CD1c-positive myeloid dendritic cell (primary cell): Measurements from ENCODE around the gene SP3.
A peak's percentile ranks its signal among the peaks of the same experiment; 100 is the strongest.

ENCODE experiments used
- DNase-seq: peaks from one replicate; pipeline ENCODE4 v3.0.0-alpha.2; 2016; ENCODE audit errors: extremely low spot score

The SP3 gene

DNA sequence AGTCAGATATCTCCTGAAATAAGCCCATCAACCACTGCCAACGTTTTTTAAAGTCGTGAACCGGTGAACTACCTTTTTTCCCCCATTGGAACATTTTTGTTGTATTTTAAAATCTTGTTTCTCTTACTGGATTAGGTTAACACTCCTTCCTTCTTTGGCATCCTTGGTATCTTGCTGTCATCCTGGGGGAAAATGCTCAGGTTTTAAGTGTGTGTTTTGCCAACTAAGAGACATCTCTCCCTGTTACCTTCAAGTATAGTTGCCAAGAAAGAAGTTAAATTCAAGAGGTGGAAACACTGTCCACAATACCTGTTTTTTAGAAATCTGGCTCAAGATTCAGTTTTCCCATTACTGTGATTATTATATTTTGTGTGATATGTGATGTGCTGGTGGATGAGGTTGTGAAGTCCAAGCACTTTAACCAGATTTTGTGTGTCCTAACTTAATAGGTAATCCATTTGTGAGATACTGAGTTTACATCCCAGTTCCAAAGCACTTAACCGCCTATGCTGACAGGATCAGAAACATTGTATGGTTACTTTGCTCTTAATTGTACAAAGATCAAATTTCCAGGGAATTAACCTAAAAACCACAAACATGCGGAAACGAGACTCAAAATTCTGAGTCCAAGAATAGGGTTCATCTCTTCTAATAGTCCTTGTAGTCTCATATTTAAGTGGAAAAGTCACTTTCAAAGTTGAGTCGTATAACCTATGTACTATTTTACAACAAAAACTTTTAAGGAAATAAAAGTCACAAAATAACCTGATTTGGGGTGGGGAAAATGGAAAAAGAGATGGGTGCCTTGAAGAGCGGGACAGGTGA, 1.3 kb upstream of the SP3 start:
- no peak for DNase-seq

DNA sequence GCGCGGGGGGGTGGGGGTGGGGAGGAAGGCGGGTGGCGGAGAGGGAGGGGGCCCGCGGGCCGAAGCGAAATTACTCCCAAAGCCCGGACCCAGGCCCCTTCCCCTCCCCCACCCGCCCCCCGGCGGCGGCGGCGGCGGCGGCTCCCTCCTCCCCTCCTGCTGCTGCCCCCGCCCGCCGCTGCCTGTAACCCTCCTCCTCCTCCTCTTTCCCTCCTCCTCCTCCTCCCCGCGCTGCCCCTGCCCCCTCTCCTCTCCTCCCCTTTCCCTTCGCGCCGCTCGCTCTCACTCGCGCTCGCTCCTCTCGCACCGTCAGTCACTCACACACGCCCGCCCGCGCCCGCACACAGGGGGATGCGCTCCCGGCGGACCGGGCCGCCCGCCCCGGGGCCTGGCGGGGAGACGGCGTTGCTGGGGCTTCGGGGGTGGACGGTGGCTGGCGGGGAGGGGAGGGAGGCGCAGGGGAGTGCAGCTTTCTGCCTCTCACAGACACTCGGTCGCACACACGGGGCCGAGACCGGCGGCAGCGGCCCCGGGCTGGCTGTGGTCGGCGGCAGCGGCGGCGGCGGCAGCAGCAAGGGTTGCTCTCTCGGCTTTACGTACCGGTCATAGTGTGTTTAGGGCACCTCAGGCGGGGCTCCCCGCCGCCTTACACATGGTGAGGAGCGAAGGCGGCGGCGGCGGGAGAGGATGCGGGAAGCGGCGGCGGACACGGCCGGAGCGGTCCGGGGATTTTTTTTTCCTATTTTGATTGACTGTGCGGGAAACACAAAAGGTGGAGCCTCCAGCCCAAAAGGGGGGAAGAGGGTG, 405 bp downstream of the SP3 start:
- DNase-seq, result peak; percentile 73

DNA sequence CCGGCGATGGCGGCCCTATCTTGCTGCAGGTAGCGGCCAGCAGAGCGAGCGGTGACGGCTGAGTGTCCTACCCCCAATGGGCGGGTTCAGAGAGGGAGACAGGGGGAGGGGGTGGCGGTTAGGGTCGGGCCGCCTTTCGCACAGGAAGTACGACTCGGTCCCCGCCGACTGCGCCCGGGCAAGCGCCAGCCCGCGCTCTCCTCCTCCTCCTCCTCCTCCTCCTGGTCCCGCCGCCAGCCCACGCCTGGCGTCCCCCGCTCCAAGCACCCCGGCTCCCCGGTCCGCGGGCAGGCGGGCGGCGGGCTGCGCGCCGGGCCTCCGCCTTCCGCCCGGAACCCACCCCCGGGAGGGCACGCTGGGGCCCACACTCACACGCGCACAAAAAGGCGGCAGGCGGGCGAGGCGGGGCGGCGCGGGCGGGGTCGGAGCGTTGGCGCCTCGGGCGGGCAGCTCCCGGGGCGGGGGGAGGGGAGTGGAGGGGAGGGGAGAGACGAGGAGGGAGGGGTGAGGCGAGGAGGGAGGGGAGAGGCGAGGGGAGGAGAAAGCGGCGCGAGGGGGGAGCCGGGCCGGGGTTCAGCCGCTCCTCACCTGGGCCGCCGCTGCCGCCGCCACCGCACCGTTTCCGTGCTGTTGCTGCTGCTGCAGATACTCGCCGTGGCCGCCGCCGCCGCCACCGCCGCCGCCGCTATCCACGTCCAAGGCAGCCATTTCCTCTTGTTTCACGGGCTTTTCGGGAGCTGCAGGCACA, 1.2 kb downstream of the SP3 start:
- DNase-seq, result peak; percentile 84

DNA sequence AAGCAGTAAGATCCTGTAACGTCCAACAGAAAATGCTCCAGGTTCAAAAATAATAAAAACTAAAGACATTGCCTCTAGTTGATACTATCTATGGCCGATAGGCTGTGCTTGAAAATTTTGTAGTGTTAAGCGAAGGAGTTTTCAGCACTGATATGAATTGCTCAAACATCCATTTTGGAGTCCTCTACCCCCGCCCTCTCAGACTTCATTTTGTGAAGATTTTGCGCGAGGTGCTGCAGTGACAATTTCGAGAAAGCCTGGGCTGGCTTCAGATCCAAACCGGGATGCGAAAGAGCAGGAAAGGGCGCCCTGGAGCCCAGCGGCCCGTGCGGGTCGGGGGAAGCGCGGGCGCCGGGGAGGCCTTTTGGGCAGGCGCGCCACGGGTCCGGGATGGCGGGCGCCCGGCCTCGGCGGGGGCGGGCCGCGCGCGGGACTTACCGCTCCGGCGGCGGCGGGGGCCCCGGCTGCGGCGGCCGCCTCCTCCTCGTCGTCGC, 1.8 kb downstream of the SP3 start:
- DNase-seq, result peak; percentile 88

DNA sequence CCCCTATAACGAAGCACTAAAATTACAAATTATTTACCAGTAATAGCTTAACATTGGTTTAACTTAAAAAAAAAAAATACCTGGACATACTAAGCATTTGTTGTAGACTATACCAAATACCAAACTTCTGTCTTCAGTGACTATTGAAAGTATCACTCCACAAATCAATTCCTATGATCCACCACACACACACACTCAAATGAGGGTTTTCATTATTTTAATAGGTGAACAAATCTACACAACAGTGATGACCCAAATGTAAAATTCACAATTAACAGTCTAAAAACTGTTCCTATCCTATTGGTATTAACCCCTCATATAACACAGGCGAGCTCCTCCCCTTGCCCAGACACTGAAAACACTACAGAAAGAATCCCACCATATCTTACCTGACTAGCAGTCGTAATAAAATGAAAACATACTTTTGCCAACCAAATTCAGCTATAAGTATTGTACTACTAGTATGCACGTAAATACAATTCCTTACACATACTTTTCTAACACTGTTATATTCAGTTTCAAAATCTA, 2.5 kb downstream of the SP3 start:
- no peak for DNase-seq

DNA sequence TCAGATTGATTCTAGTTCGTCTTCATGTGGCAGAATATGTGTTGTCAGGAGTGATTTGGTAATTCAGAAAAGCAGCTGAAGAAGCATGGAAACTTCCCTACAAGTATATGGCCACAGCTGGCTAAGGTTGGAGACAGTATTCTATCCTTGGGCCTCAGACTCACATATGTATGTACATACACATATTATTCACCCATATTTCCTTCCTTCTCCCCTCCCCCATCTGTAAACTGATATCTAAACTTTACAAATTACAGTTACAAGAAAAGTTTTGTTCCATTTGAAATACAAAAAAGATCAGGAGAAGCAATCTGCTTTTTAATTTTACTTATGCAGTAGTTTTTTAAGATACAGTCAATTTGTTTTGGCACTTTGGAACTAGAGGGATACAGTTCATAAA, 3.1 kb downstream of the SP3 start:
- peak; percentile 32 for DNase-seq

DNA sequence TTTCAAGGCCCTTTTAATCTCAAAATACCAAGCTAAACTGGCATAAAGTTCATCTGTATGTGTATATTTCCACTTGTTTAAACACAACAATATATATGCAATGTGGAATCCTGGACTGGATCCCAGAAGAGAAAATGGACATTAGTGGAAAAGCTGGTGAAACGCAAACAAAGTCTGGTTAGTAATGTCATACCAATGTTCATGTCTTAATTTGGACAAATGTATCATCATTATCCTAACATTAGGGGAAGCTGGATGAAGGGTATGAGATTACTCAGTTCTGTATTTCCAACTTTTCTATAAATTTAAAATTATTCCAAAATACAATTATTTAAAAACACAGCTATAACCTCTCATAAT, 3.8 kb downstream of the SP3 start:
- DNase-seq, result peak; percentile 30

DNA sequence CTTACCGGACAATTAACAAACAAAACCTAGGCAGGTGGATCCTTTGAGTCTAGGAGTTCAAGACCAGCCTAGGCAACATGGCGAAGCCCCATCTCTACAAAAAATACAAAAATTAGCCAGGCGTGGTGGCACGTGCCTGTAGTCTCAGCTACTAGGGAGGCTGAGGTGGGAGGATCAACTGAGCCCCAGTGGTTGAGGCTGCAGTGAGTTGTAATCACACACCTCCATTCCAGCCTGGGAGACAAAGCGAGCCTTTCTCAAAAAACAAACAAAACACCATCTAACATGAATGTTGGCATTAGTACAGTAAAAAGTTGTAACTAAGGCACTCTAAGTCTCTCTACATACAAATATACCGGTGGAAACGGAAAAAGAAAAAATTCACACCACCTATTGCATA, 5.3 kb downstream of the SP3 start:
- no peak for DNase-seq

DNA sequence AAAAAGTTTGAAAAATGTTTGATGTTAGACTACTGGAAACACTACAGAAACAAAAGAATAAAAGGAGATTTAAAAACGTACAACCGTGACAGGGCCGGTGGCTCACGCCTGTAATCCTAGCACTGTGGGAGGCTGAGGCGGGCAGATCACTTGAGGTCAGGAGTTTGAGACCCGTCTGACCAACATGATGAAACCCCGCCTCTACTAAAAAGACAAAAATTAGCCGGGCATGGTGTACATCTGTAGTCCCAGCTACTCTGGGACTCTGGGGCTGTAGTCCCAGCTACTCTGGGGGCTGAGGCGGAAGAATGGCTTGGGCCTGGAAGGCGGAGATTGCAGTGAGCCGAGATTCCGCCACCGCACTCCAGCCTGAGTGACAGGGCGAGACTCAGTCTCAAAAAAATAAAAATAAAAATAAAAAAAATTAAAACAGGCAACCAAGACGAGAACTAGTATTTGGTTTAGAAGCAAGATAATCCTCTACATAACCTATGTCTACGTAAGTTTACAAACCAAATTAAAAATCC, 5.8 kb downstream of the SP3 start:
- no peak for DNase-seq

DNA sequence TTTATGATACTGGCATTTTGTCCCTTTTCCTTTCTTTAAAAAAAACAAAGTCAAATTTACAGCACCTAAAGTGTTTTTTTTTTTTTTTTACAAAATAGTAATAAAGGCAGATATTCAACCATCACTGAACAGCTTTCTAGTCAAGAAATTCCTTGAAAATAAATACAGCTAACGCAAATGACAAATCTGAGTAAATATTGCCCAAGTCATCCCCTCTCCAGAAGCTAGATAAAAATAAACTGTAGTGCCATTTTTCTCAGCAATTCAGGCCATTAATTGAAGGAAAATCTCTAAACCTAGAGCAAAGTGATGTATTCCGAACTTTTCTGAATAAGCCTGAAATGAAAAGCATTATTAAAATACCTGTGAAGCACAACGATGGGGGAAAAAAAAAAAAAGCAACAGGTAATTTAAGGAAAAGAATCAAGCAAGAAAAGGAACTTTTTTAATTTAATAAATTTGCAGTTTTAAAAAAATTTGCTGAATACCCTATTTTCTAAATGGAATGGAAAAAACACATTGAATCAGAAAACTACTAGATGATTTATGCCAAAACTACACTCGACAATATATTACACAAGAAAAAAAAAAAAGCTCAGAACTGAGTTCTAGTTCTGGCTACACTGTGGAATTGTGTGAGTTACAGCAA, 6.9 kb downstream of the SP3 start:
- DNase-seq, result no peak

DNA sequence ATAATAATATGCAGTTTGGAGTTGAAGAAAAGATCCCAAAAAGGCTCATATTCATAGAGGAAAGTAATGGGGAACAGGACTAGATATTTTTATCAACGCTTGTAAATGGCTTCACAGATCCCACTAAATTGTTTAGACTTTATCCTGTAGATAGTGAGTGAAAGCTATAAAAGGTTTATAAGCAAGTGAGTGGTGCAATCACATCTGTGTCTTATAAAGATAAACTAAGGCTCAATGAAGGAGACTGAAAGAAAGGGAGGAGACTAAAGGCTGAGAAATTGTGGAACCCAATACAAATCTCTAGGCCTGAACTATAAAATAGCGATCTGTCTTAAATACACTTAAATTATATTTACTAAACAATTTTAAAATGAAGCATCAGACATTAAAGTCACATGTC, 7.7 kb downstream of the SP3 start:
- no peak for DNase-seq

DNA sequence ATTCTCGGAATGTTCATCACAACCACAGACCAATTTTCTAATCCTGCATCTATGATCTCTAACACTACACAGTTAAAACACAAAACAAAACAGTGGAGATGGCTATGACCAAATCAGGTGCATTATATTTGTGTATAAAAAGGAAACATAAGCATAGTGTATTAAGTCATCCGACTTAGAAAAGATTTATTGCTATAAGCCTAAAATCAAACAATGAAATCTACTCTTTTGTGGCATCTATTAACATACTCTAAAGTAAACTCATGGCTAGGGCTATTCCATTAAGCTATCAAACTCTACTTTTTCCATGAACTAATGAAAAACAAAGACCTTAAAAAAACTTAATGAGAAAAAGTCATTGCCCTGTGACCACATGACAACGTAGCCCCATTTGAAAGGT, 8.7 kb downstream of the SP3 start:
- no peak for DNase-seq

DNA sequence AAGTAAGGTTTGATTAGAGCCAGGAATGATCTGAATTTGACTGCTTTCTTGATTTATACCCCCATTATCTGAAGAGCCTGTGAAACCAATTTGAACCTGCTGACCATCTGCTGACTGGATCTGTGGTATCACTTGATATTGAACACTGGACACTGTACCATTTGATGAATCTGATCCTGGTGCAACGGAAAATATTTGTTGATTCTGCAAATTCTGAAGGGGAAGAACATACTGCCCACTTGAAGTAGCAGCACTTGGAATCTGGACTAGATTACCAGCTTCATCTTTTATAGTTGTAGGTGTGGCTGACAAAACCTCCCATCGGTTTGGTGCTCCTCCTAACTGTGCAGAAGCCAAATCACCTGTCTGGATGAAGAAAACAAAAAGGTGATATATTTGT, 9.3 kb downstream of the SP3 start:
- no peak for DNase-seq

DNA sequence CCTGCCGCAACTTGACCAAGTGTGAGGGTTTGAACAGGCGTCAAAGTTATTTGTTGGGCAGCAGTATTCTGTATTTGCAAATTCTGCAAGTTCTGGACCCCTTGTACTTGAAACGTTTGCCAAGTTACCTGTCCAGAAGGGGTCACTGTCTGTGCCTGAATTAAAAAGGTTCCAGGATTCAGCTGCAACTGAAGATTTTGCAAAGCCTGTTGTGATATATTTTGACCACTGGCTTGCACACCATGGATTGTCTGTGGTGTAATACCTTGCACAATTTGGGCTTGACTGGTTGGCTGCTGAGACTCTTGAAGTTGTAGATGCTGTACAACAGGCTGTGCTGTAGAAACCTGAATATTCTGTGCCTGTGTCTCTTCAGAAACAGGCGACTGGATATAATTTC, 10.2 kb downstream of the SP3 start:
- DNase-seq, result no peak

DNA sequence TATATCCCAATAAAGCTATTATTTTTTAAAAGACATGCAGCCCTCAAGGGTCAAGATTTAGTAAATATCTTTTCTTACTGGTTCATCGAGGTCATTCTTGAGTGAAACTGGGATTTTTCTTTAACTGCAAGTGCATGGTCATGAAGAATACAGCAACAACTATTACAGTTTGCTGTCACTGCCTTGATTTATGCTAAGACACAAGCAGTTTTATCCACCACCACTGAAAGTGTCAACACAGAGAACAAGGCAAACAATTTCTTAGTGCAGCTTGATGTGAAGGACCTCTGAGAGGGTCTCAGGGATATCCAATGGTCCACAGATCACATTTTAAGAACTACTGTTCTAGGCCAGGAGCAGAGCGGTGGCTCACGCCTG, 12.1 kb downstream of the SP3 start:
- no peak for DNase-seq

DNA sequence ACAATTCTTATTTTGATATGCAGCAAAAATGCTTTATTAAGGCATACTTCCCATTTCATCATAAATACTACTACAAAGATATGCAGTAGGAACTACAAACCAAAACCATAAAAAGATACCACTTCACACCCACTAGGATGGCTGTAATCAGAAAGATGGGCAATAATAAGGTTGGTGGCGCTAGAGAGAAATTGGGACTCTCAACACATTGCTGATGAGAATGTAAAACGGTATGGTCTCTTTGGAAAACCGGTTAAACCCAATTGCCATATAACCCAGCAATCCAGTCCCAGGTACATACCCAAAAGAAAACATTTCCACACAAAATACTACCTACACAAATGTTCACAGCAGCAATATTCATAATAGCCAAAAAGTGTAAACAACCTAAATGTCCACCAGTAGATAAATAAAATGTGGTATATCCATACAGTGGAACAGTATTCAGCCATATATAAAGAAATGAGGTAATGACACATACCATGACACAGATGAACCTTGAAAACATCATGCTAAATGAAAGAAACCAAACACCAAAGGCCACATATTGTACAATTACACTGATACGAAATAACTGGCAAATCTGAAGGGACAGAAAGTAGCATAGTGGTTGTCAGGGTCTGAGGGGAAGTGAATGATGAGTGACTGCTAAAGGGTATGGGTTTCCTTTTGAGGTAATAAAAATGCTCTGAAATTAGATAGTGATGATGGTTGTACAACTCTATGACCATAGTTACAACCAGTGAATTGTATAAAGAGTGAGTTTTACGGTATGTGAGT, 12.7 kb downstream of the SP3 start:
- no peak for DNase-seq

DNA sequence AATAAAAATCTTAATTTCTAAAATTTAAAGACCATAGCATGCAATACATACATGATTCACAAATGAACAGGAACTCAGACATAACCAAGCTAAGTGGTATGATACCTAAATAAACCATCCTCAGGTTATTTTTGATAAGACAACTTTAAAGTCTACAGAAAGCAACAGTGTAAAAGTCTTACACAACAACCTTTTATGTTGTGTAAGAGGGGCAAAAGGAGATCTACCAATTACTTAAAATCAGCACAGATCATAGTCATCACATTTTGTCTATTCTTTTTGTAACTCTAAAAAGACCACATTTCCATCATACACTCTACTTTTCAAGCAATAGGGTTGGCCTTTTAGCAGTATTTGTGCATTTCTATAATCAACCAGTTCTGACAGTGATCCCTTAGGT, 16.3 kb downstream of the SP3 start:
- DNase-seq, result no peak

DNA sequence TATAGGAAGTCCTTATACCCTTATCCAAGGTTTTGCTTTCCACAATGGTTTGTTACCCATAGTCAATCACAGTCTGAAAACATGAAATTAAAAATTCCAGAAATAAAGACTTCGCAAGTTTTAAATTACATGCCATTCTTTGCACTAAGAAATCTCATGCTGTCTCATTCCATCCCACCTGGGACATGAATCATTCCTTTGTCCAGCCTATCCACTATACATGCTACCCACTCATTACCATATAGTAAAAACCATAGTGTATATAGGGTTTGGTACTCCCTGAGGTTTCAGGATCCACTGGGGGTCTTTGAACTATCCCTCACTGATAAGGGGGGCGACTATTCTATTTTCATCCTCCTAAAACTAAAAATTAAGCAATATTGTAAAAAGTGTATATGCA, 17.0 kb downstream of the SP3 start:
- DNase-seq, result no peak

DNA sequence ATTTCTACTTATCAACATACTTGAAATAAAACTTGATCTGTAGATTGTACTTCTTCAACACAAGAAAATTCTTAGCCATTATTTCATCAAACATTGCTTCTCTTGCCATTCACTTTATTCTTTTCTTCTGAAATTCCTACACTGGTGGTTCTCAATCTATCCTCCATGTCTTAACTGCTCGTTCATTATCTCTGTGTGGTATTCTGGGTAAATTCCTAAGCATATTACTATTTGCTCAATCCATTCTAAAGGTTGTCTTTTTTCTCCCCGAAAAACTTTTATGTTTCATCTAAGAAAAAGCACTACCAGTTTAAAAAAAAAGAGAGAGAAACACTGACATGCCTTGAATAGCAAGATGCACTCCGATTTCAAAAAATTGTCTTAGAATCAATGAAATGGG, 18.0 kb downstream of the SP3 start:
- DNase-seq, result no peak

DNA sequence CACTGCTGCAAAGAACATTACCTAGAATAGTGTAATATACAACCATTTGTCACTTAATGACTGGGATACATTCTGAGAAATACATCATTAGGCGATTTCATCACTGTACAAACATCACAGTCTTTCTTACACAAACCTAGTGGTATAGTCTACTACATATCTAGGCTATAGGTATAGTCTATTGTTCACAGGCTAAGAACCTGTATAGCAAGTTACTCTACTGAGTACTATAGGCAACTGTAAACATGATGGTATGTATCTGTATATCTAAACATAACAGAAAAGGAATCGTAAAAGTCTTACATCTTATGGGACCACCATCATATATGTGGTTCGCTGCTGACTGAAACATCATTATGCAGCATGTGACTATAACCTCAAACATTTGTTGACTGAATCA, 21.4 kb downstream of the SP3 start:
- no peak for DNase-seq
